B cell (primary cell): ENCODE results near the gene RGS6. TPM values are rescaled to one million over a fixed set of nuclear protein-coding genes. Genes with fewer than 3 reads are reported as not detected.

Experiments used
- ATAC-seq: fragments of 200-7000 bp; cut with Tn5 transposase; one replicate; pipeline ENCODE4 v1.10.0; 2021; ENCODE audit warnings: low read depth, mild to moderate bottlenecking, moderate number of reproducible peaks, moderate library complexity
- CTCF ChIA-PET: fragments of 350-600 bp; sonication (Branson Sonifier 250); formaldehyde crosslinking; loops from one replicate; lab custom pipeline; 2021; ENCODE audit warnings: antibody characterized with exemption, inconsistent platforms; lab: Charles Lee
- POLR2A ChIA-PET: fragments of 350-600 bp; sonication (Branson Sonifier 250); formaldehyde crosslinking; loops from one replicate; lab custom pipeline; 2021; ENCODE audit warnings: antibody characterized with exemption; lab: Charles Lee
- DNase-seq: peaks from one replicate; pipeline ENCODE4 v3.0.0; 2013
- H2AFZ ChIP-seq: 2 replicates; pipeline ENCODE4 v1.6.1; 2012; ENCODE audit warnings: mild to moderate bottlenecking, low read depth, low read length; ENCODE audit not compliant: insufficient read depth, poor library complexity, severe bottlenecking
- H3K27ac ChIP-seq, 2 donors: 1 replicate in 1 of 2; 2 replicates in 1 of 2; pipeline ENCODE4 v1.5.1; 2012 to 2013; ENCODE audit warnings: low read length in 2 of 2, mild to moderate bottlenecking in 2 of 2, moderate library complexity in 1 of 2
- H3K27me3 ChIP-seq, 4 experiments: fragments of 200-600 bp in 1 of 4; sonication (generic) in 1 of 4; replicated peaks in 1 of 4; 1 replicate in 2 of 4; 2 replicates in 2 of 4; pipeline versions ENCODE4 v1.6.1 to v1.7.0; 2013 to 2016; ENCODE audit warnings: low read length in 3 of 4, mild to moderate bottlenecking in 2 of 4, mixed read lengths in 1 of 4, moderate library complexity in 1 of 4; ENCODE audit not compliant: insufficient read depth in 4 of 4, control insufficient read depth in 3 of 4; ENCODE audit errors: control extremely low read depth in 1 of 4
- H3K36me3 ChIP-seq, 2 experiments: replicated peaks in 1 of 2; 1 replicate in 1 of 2; 2 replicates in 1 of 2; pipeline versions ENCODE4 v1.6.1 to v1.7.1; 2013; ENCODE audit warnings: low read length in 1 of 2; ENCODE audit not compliant: insufficient read depth in 2 of 2, control insufficient read depth in 1 of 2; ENCODE audit errors: control extremely low read depth in 1 of 2, extremely low read depth in 1 of 2
- H3K4me1 ChIP-seq, 2 donors: fragments of 200-600 bp in 1 of 2; sonication (generic) in 1 of 2; 1 replicate in 1 of 2; 2 replicates in 1 of 2; pipeline versions ENCODE4 v1.5.1 to v1.6.1; 2013 to 2017; ENCODE audit warnings: low read length in 2 of 2; ENCODE audit not compliant: control insufficient read depth in 2 of 2, insufficient read depth in 2 of 2
- H3K4me2 ChIP-seq: replicated peaks from 2 replicates; pipeline ENCODE3; 2012; ENCODE audit warnings: mild to moderate bottlenecking, low read depth, low read length; ENCODE audit not compliant: poor library complexity, severe bottlenecking
- H3K4me3 ChIP-seq, 5 experiments: fragments of 200-600 bp in 1 of 5; sonication (generic) in 1 of 5; 1 replicate in 3 of 5; 2 replicates in 2 of 5; pipeline versions ENCODE4 v1.5.1 to v1.7.0; 2011 to 2016; ENCODE audit warnings: low read length in 4 of 5, mild to moderate bottlenecking in 4 of 5, low read depth in 2 of 5, control low read depth in 1 of 5, moderate library complexity in 1 of 5; ENCODE audit not compliant: insufficient read depth in 1 of 5; ENCODE audit errors: control extremely low read depth in 1 of 5, extremely low read depth in 1 of 5
- H3K79me2 ChIP-seq: fragments of 200-600 bp; sonication (generic); one replicate; pipeline ENCODE4 v1.6.0; 2016; ENCODE audit warnings: low read length; ENCODE audit not compliant: control insufficient read depth, insufficient read depth
- H3K9ac ChIP-seq: fragments of 200-600 bp; sonication (generic); 2 replicates; pipeline ENCODE4 v1.6.1; 2017; ENCODE audit warnings: mild to moderate bottlenecking, low read length, moderate library complexity
- H3K9me3 ChIP-seq, 3 donors: one replicate each; pipeline versions ENCODE4 v1.6.1 to v1.7.1; 2013; ENCODE audit warnings: low read length in 2 of 3; ENCODE audit not compliant: control insufficient read depth in 2 of 3, insufficient read depth in 1 of 3; ENCODE audit errors: control extremely low read depth in 1 of 3
- H4K20me1 ChIP-seq: 2 replicates; pipeline ENCODE4 v1.6.0; 2012; ENCODE audit warnings: mild to moderate bottlenecking, low read length; ENCODE audit not compliant: insufficient read depth, control insufficient read depth, poor library complexity, severe bottlenecking
- H3K27ac Mint-ChIP-seq: one replicate; pipeline ENCODE4 v1.8.0; 2021; ENCODE audit warnings: mixed read lengths
- H3K27me3 Mint-ChIP-seq: one replicate; pipeline ENCODE4 v1.8.0; 2021; ENCODE audit warnings: mixed read lengths
- H3K4me1 Mint-ChIP-seq: one replicate; pipeline ENCODE4 v1.8.0; 2021; ENCODE audit warnings: mixed read lengths
- H3K4me3 Mint-ChIP-seq: one replicate; pipeline ENCODE4 v1.8.0; 2021; ENCODE audit warnings: mixed read lengths
- H3K9me3 Mint-ChIP-seq: one replicate; pipeline ENCODE4 v1.8.0; 2022; ENCODE audit warnings: mixed read lengths; ENCODE audit not compliant: insufficient read depth
- EZH2 ChIP-seq: IDR thresholded peaks from 2 replicates; pipeline ENCODE4 v1.6.1; 2012; ENCODE audit warnings: borderline replicate concordance, low read depth, mild to moderate bottlenecking, moderate library complexity, low read length; ENCODE audit not compliant: insufficient read depth, poor library complexity, severe bottlenecking
- WGBS: methylation state at CpG from one replicate; pipeline ENCODE4 v1.1.5; 2013; ENCODE audit warnings: missing lambda C conversion rate; ENCODE audit not compliant: insufficient coverage; 5-methylcytosine and 5-hydroxymethylcytosine counted together
- intact Hi-C: fragments of 100-400 bp; cut with micrococcal nuclease; formaldehyde crosslinking; loops from one replicate; pipeline ENCODE4 v1.10.0; 2022
- polyA plus RNA-seq: library from polyadenylated mRNA; depleted of rRNA; stranded (reverse); fragments of >200 nt; gene quantifications from 2 replicates; pipeline ENCODE4 v1.2.3, GENCODE V29; 2012
- total RNA-seq, 2 donors: library from RNA; stranded (reverse); fragments of 120-200 nt in 1 of 2; gene quantifications; 1 replicate in 1 of 2; 2 replicates in 1 of 2; pipeline versions ENCODE4 v1.2.3 to v1.2.4, GENCODE V29; 2013 to 2022
- TF ChIP-seq, protein P1 (sequence below): fragments of 200-600 bp; IDR thresholded peaks from one replicate; pipeline ENCODE4 v1.8.0; 2022; ENCODE audit warnings: antibody characterized with exemption, mild to moderate bottlenecking

The RGS6 gene
- total and polyA plus RNA-seq, 2 donors (not counting 1 experiment from before 2014, with no cell fraction given), result 0.07 TPM; not detected in 1

DNA sequence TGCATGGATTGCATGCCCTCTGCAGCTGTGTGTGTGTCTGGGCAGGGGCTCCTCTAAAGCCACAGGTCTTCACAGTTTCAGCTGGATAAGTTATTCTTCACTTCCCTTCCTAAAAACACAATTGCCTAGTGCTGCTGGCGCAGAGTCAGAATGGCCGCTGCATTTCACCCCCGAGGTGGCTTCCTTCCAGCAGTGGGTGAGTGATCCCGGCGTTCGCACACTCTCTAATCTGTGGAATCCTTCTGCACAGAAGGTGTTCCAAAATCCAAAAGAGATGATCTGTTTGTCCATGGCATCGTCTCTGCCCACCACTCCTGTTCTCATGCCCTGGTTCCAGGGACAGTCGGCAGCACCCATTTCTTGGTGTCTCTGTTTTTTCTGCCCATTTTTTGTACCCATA, 620.9 kb downstream of the RGS6 start:
- ATAC-seq (no peak), DNase-seq (no peak)
- Histone ChIP-seq H3K4me1 (peaks cover 0 to under 1% of the 10 kb centered on the region in 2 donors), H3K9me3 (no peaks in the 10 kb centered on the region), H3K36me3 (no peaks in the 10 kb centered on the region), H3K27ac (no peak overlapping the region), H3K27me3 (no peaks in the 10 kb centered on the region), H3K79me2 (no peaks in the 10 kb centered on the region), H3K4me2 (no peak overlapping the region), H2AFZ (no peak overlapping the region), H3K9ac (no peak overlapping the region), H3K4me3 (no peak overlapping the region), H4K20me1 (no peaks in the 10 kb centered on the region)
- intact Hi-C loops, result no loop called here
- WGBS, result 84% methylated on average over 8 of the region's 8 CpGs
- Mint-ChIP-seq H3K4me1 (peaks cover 5% of the 10 kb centered on the region), H3K27me3 (peaks cover 6% of the 10 kb centered on the region), H3K9me3 (no peaks in the 10 kb centered on the region), H3K27ac (no peak overlapping the region), H3K4me3 (no peak overlapping the region)
- TF ChIP-seq EZH2, result no peak
- TF ChIP-seq, protein P1, sequence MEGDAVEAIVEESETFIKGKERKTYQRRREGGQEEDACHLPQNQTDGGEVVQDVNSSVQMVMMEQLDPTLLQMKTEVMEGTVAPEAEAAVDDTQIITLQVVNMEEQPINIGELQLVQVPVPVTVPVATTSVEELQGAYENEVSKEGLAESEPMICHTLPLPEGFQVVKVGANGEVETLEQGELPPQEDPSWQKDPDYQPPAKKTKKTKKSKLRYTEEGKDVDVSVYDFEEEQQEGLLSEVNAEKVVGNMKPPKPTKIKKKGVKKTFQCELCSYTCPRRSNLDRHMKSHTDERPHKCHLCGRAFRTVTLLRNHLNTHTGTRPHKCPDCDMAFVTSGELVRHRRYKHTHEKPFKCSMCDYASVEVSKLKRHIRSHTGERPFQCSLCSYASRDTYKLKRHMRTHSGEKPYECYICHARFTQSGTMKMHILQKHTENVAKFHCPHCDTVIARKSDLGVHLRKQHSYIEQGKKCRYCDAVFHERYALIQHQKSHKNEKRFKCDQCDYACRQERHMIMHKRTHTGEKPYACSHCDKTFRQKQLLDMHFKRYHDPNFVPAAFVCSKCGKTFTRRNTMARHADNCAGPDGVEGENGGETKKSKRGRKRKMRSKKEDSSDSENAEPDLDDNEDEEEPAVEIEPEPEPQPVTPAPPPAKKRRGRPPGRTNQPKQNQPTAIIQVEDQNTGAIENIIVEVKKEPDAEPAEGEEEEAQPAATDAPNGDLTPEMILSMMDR, result no peak
- ChIA-PET CTCF (interaction anchor here (2.3 kb wide), 1 partner anchor 36 kb away, joined by 6 read pairs; no protein-coding TSS in a partner anchor), POLR2A (no interaction called here)

DNA sequence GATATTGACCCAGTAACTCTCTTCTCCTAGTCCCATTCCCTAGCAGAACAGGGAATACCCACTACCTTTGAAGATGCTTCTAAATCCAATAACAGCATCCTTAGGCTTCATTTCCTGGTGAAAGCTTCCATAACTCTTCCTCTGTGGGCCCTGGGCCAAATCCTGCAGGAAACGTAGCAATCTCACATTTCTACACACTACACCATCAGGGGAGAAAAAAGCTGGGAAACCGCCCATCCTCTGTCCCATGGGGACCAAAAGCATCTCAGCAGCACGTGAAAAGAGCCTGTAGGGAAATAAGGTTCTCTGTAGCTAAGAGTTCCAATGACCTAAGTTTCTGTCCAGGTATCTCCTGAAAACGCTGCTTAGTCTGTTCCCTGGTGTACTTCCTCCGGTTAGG, 621.4 kb downstream of the RGS6 start:
- Mint-ChIP-seq H3K9me3 (no peaks in the 10 kb centered on the region), H3K4me1 (peaks cover 7% of the 10 kb centered on the region), H3K27me3 (peaks cover 7% of the 10 kb centered on the region), H3K4me3 (no peak overlapping the region), H3K27ac (no peak overlapping the region)
- no peak overlapping the region for H3K4me3 ChIP-seq
- H3K27me3 ChIP-seq, result no peaks in the 10 kb centered on the region
- H3K4me1 ChIP-seq, result peaks cover 4% of the 10 kb centered on the region in 2 donors
- H3K27ac ChIP-seq, result no peak overlapping the region
- no peaks in the 10 kb centered on the region for H4K20me1 ChIP-seq
- no peaks in the 10 kb centered on the region for H3K79me2 ChIP-seq
- intact Hi-C loops, result no loop called here
- WGBS, result 86% methylated on average over 5 of the region's 5 CpGs
- no peak for DNase-seq
- CTCF ChIA-PET, result interaction anchor here (2.3 kb wide), 1 partner anchor 37 kb away, joined by 6 read pairs; no protein-coding TSS in a partner anchor
- POLR2A ChIA-PET, result no interaction called here
- H3K9ac ChIP-seq, result no peak overlapping the region
- H3K9me3 ChIP-seq, result no peaks in the 10 kb centered on the region
- no peak for ATAC-seq
- no peak overlapping the region for H2AFZ ChIP-seq
- no peak for TF ChIP-seq EZH2
- TF ChIP-seq, protein P1, result no peak
- H3K4me2 ChIP-seq, result no peak overlapping the region
- no peaks in the 10 kb centered on the region for H3K36me3 ChIP-seq
